ENCODE data around the gene FANK1.

FANK1 gene

GRCh38 chr10:125995726-125996304 lies 99.5 kb downstream of the FANK1 start:
- no peak overlapping the region for H3K9ac ChIP-seq (ENCODE audit: low read length)
- no peak overlapping the region for H3K4me3 ChIP-seq (ENCODE audit: low read length)
- no peak for DNase-seq
- peaks cover 10% of the 10 kb centered on the region for H3K27me3 ChIP-seq (replicated peaks; ENCODE audit: insufficient read depth, low read length)
- H3K4me2 ChIP-seq (ENCODE audit: low read depth, low read length), result no peak overlapping the region
- no peak overlapping the region for H3K27ac ChIP-seq (ENCODE audit: low read length)
- H2AFZ ChIP-seq (ENCODE audit: low read length), result no peak overlapping the region
- H3K4me1 ChIP-seq (ENCODE audit: low read length), result no peaks in the 10 kb centered on the region
- no peaks in the 10 kb centered on the region for H3K79me2 ChIP-seq (ENCODE audit: low read length)
- H3K9me3 ChIP-seq (replicated peaks; ENCODE audit: insufficient read depth, low read length), result 0 out of 2 replicates have a peak, but pooled peaks cover 4% of the 10 kb centered on the region
- TF ChIP-seq EZH2 (optimal IDR thresholded peaks at IDR 0.05; ENCODE audit: low read depth, low read length) (no peak), EZH2phosphoT487 (IDR thresholded peaks at IDR 0.05; ENCODE audit: low read length) (no peak), CTCF (IDR thresholded peaks at IDR 0.05; ENCODE audit: low read length) (no peak)
- no peaks in the 10 kb centered on the region for H3K9me2 ChIP-seq (replicated peaks; ENCODE audit: insufficient read depth, low read length)
- no peaks in the 10 kb centered on the region for H3K36me3 ChIP-seq (replicated peaks; ENCODE audit: insufficient read depth, low read length)
- no peaks in the 10 kb centered on the region for H4K20me1 ChIP-seq (ENCODE audit: insufficient read depth, low read length)
- H3F3A ChIP-seq (ENCODE audit: insufficient read depth, low read length), result no peaks in the 10 kb centered on the region

DNA sequence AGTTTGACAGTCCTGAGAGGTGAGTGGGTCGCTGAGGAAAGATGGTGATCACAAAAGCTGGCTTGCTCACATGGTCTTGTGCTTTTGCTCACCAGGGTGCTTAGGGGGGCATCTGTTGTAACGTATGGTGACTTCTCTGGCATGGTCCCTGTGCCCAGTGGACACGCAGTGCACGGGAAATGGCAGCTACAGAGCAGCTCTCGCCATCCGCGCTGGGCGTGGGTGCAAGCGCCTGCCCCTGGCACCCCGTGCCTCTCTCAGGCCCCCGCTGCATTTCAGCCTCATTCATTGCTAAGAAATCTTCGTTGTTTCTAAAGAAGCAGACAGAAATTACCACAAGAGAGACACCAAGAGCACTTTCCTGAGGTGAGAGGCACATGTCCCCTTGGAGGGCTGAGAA lies 101.2 kb downstream of the FANK1 start:
- H3K27ac ChIP-seq (ENCODE audit: low read length), result no peak overlapping the region
- no peak overlapping the region for H2AFZ ChIP-seq (ENCODE audit: low read length)
- H3K4me2 ChIP-seq (ENCODE audit: low read depth, low read length), result no peak overlapping the region
- DNase-seq, result no peak
- 0 out of 2 replicates have a peak, but pooled peaks cover 4% of the 10 kb centered on the region for H3K9me3 ChIP-seq (replicated peaks; ENCODE audit: insufficient read depth, low read length)
- no peaks in the 10 kb centered on the region for H3K4me1 ChIP-seq (ENCODE audit: low read length)
- no peaks in the 10 kb centered on the region for H3K79me2 ChIP-seq (ENCODE audit: low read length)
- no peak overlapping the region for H3K4me3 ChIP-seq (ENCODE audit: low read length)
- TF ChIP-seq EZH2 (optimal IDR thresholded peaks at IDR 0.05; ENCODE audit: low read depth, low read length) (no peak), EZH2phosphoT487 (IDR thresholded peaks at IDR 0.05; ENCODE audit: low read length) (no peak), CTCF (IDR thresholded peaks at IDR 0.05; ENCODE audit: low read length) (no peak)
- H4K20me1 ChIP-seq (ENCODE audit: insufficient read depth, low read length), result no peaks in the 10 kb centered on the region
- H3K9me2 ChIP-seq (replicated peaks; ENCODE audit: insufficient read depth, low read length), result no peaks in the 10 kb centered on the region
- H3F3A ChIP-seq (ENCODE audit: insufficient read depth, low read length), result no peaks in the 10 kb centered on the region
- no peak overlapping the region for H3K9ac ChIP-seq (ENCODE audit: low read length)
- H3K36me3 ChIP-seq (replicated peaks; ENCODE audit: insufficient read depth, low read length), result no peaks in the 10 kb centered on the region
- H3K27me3 ChIP-seq (replicated peaks; ENCODE audit: insufficient read depth, low read length), result peaks cover 10% of the 10 kb centered on the region

- H3K27ac ChIP-seq (ENCODE audit: low read length), result no peak overlapping the region
- DNase-seq, result no peak
- H4K20me1 ChIP-seq (ENCODE audit: insufficient read depth, low read length), result no peaks in the 10 kb centered on the region
- no peaks in the 10 kb centered on the region for H3K79me2 ChIP-seq (ENCODE audit: low read length)
- H3K4me3 ChIP-seq (ENCODE audit: low read length), result no peak overlapping the region
- H3K27me3 ChIP-seq (replicated peaks; ENCODE audit: insufficient read depth, low read length), result peaks cover 10% of the 10 kb centered on the region
- H3K9me2 ChIP-seq (replicated peaks; ENCODE audit: insufficient read depth, low read length), result no peaks in the 10 kb centered on the region
- 0 out of 2 replicates have a peak, but pooled peaks cover 4% of the 10 kb centered on the region for H3K9me3 ChIP-seq (replicated peaks; ENCODE audit: insufficient read depth, low read length)
- no peaks in the 10 kb centered on the region for H3K36me3 ChIP-seq (replicated peaks; ENCODE audit: insufficient read depth, low read length)
- no peaks in the 10 kb centered on the region for H3K4me1 ChIP-seq (ENCODE audit: low read length)
- no peak overlapping the region for H3K4me2 ChIP-seq (ENCODE audit: low read depth, low read length)
- TF ChIP-seq CTCF (IDR thresholded peaks at IDR 0.05; ENCODE audit: low read length) (no peak), EZH2phosphoT487 (IDR thresholded peaks at IDR 0.05; ENCODE audit: low read length) (no peak), EZH2 (optimal IDR thresholded peaks at IDR 0.05; ENCODE audit: low read depth, low read length) (no peak)
- H2AFZ ChIP-seq (ENCODE audit: low read length), result no peak overlapping the region
- no peaks in the 10 kb centered on the region for H3F3A ChIP-seq (ENCODE audit: insufficient read depth, low read length)
- no peak overlapping the region for H3K9ac ChIP-seq (ENCODE audit: low read length)
Measured at GRCh38 chr10:125999694-126000093, 103.3 kb downstream of the FANK1 start.

Measured in MM.1S (cell line).